Neural progenitor cell (in vitro differentiated cells): ENCODE data around the gene GRK6. TPM values are rescaled to one million over a fixed set of nuclear protein-coding genes. Genes with fewer than 3 reads are reported as not detected.

ENCODE experiments used
- DNase-seq: peaks from one replicate; pipeline ENCODE4 v3.0.0-alpha.2; 2016; ENCODE audit warnings: low spot score
- H2AFZ ChIP-seq: fragments of 200-600 bp; sonication (generic); replicated peaks from 2 replicates; pipeline ENCODE4 v1.6.1; 2016; ENCODE audit warnings: antibody characterized with exemption
- H3F3A ChIP-seq: fragments of 200-600 bp; sonication (generic); 2 replicates; pipeline ENCODE4 v1.6.1; 2016; ENCODE audit warnings: antibody characterized with exemption, low read depth
- H3K27ac ChIP-seq: fragments of 200-600 bp; sonication (generic); 2 replicates; pipeline ENCODE4 v1.5.1; 2016; ENCODE audit warnings: mild to moderate bottlenecking
- H3K27me3 ChIP-seq: fragments of 200-600 bp; sonication (generic); 2 replicates; pipeline ENCODE4 v1.6.1; 2016; ENCODE audit warnings: mild to moderate bottlenecking, moderate library complexity
- H3K36me3 ChIP-seq: fragments of 200-600 bp; sonication (generic); 2 replicates; pipeline ENCODE4 v1.5.1; 2016
- H3K4me1 ChIP-seq: fragments of 200-600 bp; sonication (generic); 2 replicates; pipeline ENCODE4 v1.6.1; 2016; ENCODE audit warnings: mixed run types
- H3K4me2 ChIP-seq: fragments of 200-600 bp; sonication (generic); 2 replicates; pipeline ENCODE4 v1.6.1; 2016
- H3K4me3 ChIP-seq: fragments of 200-600 bp; sonication (generic); 2 replicates; pipeline ENCODE4 v1.5.1; 2016
- H3K79me2 ChIP-seq: fragments of 200-600 bp; sonication (generic); 2 replicates; pipeline ENCODE4 v1.6.1; 2016; ENCODE audit warnings: low read depth
- H3K9ac ChIP-seq: fragments of 200-600 bp; sonication (generic); 2 replicates; pipeline ENCODE4 v1.6.1; 2016
- H3K9me3 ChIP-seq: fragments of 200-600 bp; sonication (generic); 2 replicates; pipeline ENCODE4 v1.5.1; 2016; ENCODE audit warnings: low read depth
- H4K20me1 ChIP-seq: fragments of 200-600 bp; sonication (generic); 2 replicates; pipeline ENCODE4 v1.6.1; 2016; ENCODE audit warnings: low read depth
- H3K27ac Mint-ChIP-seq: 3 replicates; pipeline ENCODE4 v1.8.0; 2021; ENCODE audit warnings: mixed read lengths
- H3K27me3 Mint-ChIP-seq: 2 replicates; pipeline ENCODE4 v1.8.0; 2022; ENCODE audit warnings: low read depth, mild to moderate bottlenecking, inconsistent platforms, moderate library complexity, mixed read lengths; ENCODE audit not compliant: insufficient read depth
- H3K36me3 Mint-ChIP-seq: 3 replicates; pipeline ENCODE4 v1.8.0; 2021; ENCODE audit warnings: mixed read lengths
- H3K4me1 Mint-ChIP-seq: 3 replicates; pipeline ENCODE4 v1.8.0; 2021; ENCODE audit warnings: mixed read lengths
- H3K4me3 Mint-ChIP-seq: 3 replicates; pipeline ENCODE4 v1.8.0; 2021; ENCODE audit warnings: mild to moderate bottlenecking, moderate library complexity, mixed read lengths
- H3K9me3 Mint-ChIP-seq: 3 replicates; pipeline ENCODE4 v1.8.0; 2020; ENCODE audit warnings: mixed read lengths
- CTCF ChIP-seq: fragments of 200-600 bp; sonication (generic); IDR thresholded peaks from 2 replicates; pipeline ENCODE4 v1.5.1; 2017; ENCODE audit warnings: antibody characterized with exemption, mild to moderate bottlenecking
- EZH2 ChIP-seq: fragments of 200-600 bp; sonication (generic); IDR thresholded peaks from 2 replicates; pipeline ENCODE4 v1.6.1; 2017; ENCODE audit warnings: antibody characterized with exemption, mild to moderate bottlenecking, moderate library complexity
- EZH2phosphoT487 ChIP-seq: fragments of 200-600 bp; sonication (generic); IDR thresholded peaks from 2 replicates; pipeline ENCODE4 v1.6.1; 2017; ENCODE audit warnings: antibody characterized with exemption
- total RNA-seq: library from RNA; depleted of rRNA; stranded (reverse); fragments of >200 nt; gene quantifications from 2 replicates; pipeline ENCODE4 v1.2.3, GENCODE V29; 2015; ENCODE audit warnings: low replicate concordance

GRK6 gene
- total RNA-seq, 1 donor from 2014 or later: 24.0 TPM

GRCh38 chr5:177467436-177467835 lies 41.0 kb downstream of the GRK6 start:
- peaks cover 22% of the 10 kb centered on the region for H3K27me3 Mint-ChIP-seq
- peaks cover 9% of the 10 kb centered on the region for H3K9me3 Mint-ChIP-seq
- Histone ChIP-seq H3K4me1 (peaks cover 32% of the 10 kb centered on the region), H2AFZ (no peak overlapping the region), H3K4me2 (no peak overlapping the region), H3K79me2 (peaks cover 83% of the 10 kb centered on the region), H3K27me3 (no peaks in the 10 kb centered on the region), H3K9me3 (no peaks in the 10 kb centered on the region), H4K20me1 (peaks cover 53% of the 10 kb centered on the region), H3F3A (peaks cover 66% of the 10 kb centered on the region), H3K9ac (no peak overlapping the region), H3K4me3 (no peak overlapping the region), H3K27ac (no peak overlapping the region), H3K36me3 (peaks cover 14% of the 10 kb centered on the region)
- H3K27ac Mint-ChIP-seq: no peak overlapping the region
- no peak for TF ChIP-seq EZH2phosphoT487
- no peak for TF ChIP-seq EZH2
- no peak for TF ChIP-seq CTCF
- peaks cover 45% of the 10 kb centered on the region for H3K36me3 Mint-ChIP-seq
- peaks cover 37% of the 10 kb centered on the region for H3K4me1 Mint-ChIP-seq
- H3K4me3 Mint-ChIP-seq: no peak overlapping the region
- no peak for DNase-seq

GRCh38 chr5:177468329-177468684 lies 41.8 kb downstream of the GRK6 start:
- no peak for DNase-seq
- H3K27ac ChIP-seq: no peak overlapping the region
- H3K36me3 ChIP-seq: peaks cover 14% of the 10 kb centered on the region

GRCh38 chr5:177468685-177469628 lies 42.5 kb downstream of the GRK6 start:
- peak overlapping the region; percentile 77 for H3K4me3 Mint-ChIP-seq
- H3K27ac Mint-ChIP-seq: peak overlapping the region; percentile 63
- peaks cover 36% of the 10 kb centered on the region for H3K36me3 Mint-ChIP-seq

More at GRCh38 chr5:177468329-177468684, 41.8 kb downstream of the GRK6 start:
- H4K20me1 ChIP-seq: peaks cover 52% of the 10 kb centered on the region
- H3K4me3 ChIP-seq: no peak overlapping the region
- peaks cover 37% of the 10 kb centered on the region for H3K4me1 Mint-ChIP-seq
- no peak for TF ChIP-seq EZH2
- no peak for TF ChIP-seq EZH2phosphoT487
- no peak for TF ChIP-seq CTCF
- peaks cover 9% of the 10 kb centered on the region for H3K9me3 Mint-ChIP-seq
- peaks cover 40% of the 10 kb centered on the region for H3K36me3 Mint-ChIP-seq
- no peak overlapping the region for H3K9ac ChIP-seq
- peaks cover 57% of the 10 kb centered on the region for H3F3A ChIP-seq
- H3K4me1 ChIP-seq: peaks cover 32% of the 10 kb centered on the region
- peak overlapping the region; percentile 29 for H3K27ac Mint-ChIP-seq
- peak overlapping the region; percentile 66 for H3K4me3 Mint-ChIP-seq
- H3K27me3 Mint-ChIP-seq: peaks cover 22% of the 10 kb centered on the region
- H3K9me3 ChIP-seq: no peaks in the 10 kb centered on the region
- H3K79me2 ChIP-seq: peaks cover 80% of the 10 kb centered on the region
- H3K4me2 ChIP-seq: no peak overlapping the region
- no peaks in the 10 kb centered on the region for H3K27me3 ChIP-seq
- no peak overlapping the region for H2AFZ ChIP-seq

More at GRCh38 chr5:177468685-177469628, 42.5 kb downstream of the GRK6 start:
- H2AFZ ChIP-seq: no peak overlapping the region
- no peaks in the 10 kb centered on the region for H3K9me3 ChIP-seq
- peaks cover 53% of the 10 kb centered on the region for H3F3A ChIP-seq
- peaks cover 39% of the 10 kb centered on the region for H3K4me1 Mint-ChIP-seq
- H3K4me2 ChIP-seq: peak overlapping the region; percentile 99
- H3K36me3 ChIP-seq: peaks cover 11% of the 10 kb centered on the region
- H3K79me2 ChIP-seq: peaks cover 74% of the 10 kb centered on the region
- DNase-seq: peak; percentile 65
- H3K27me3 ChIP-seq: no peaks in the 10 kb centered on the region
- H4K20me1 ChIP-seq: peaks cover 52% of the 10 kb centered on the region
- peak overlapping the region; percentile 70 for H3K27ac ChIP-seq
- TF ChIP-seq EZH2: no peak
- no peak for TF ChIP-seq CTCF
- TF ChIP-seq EZH2phosphoT487: no peak
- H3K9ac ChIP-seq: no peak overlapping the region
- peaks cover 34% of the 10 kb centered on the region for H3K4me1 ChIP-seq
- H3K4me3 ChIP-seq: no peak overlapping the region
- H3K27me3 Mint-ChIP-seq: peaks cover 24% of the 10 kb centered on the region
- peaks cover 9% of the 10 kb centered on the region for H3K9me3 Mint-ChIP-seq
